ENCODE data around the gene ANO4. TPM values are rescaled to one million over a fixed set of nuclear protein-coding genes. Genes with fewer than 3 reads are reported as not detected.

ANO4 gene
- total RNA-seq, 4 donors from 2014 or later: 0.10 TPM; not detected in 3

DNA sequence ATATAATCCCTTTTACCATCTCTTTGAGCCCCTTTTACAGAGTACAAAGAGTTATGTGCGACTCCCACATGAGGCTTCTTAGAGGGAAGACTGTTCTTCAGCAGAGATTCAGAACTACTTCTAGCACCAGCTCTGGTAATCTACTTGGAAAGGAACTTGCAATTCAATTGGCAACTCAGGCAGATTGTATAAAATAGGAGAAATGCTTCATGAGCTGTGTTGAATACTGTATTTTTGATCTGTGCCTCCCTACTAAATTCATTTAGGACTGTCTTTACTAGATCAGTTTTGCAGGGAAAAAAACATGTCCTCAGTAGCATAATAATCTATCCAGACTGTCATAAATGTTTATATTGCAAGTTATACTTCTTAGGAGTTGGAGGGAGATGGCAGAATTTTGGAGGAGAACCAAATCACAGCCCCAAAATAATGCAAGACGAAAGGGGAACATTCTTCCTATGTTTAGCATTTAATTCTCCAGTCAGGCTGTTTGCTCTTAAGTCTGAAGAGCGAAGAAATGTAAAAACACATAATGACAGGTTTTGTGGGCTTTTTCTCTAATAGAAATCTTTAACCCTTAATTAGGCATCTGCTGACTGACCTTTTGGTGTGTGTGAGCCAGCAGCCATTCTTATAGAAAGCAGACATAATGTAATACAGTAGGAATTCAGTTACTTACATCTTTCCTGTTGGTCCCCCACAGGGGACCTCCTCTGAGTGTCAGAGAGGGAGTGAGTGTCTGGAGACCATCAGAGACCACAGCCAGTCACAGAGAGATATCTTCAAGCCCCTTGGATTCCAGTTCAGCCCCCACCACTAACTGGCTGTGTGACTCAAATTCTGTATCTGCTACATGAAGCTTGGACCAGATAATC, 3.9 kb downstream of the ANO4 start:
- intact Hi-C loops (cut with DNase I; ENCODE audit: low total_unique reads) (no loop called here), in situ Hi-C loops (cut with MboI; ENCODE audit: low sequenced_read_pairs in 4 of 4) (no loop called here)
- H3K4me3 ChIP-seq: no peak overlapping the region
- H3K4me1 ChIP-seq: no peaks in the 10 kb centered on the region
- TF ChIP-seq, protein P1, sequence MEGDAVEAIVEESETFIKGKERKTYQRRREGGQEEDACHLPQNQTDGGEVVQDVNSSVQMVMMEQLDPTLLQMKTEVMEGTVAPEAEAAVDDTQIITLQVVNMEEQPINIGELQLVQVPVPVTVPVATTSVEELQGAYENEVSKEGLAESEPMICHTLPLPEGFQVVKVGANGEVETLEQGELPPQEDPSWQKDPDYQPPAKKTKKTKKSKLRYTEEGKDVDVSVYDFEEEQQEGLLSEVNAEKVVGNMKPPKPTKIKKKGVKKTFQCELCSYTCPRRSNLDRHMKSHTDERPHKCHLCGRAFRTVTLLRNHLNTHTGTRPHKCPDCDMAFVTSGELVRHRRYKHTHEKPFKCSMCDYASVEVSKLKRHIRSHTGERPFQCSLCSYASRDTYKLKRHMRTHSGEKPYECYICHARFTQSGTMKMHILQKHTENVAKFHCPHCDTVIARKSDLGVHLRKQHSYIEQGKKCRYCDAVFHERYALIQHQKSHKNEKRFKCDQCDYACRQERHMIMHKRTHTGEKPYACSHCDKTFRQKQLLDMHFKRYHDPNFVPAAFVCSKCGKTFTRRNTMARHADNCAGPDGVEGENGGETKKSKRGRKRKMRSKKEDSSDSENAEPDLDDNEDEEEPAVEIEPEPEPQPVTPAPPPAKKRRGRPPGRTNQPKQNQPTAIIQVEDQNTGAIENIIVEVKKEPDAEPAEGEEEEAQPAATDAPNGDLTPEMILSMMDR (IDR thresholded peaks at IDR 0.05 in 4 of 5, conservative IDR thresholded peaks at IDR 0.05 in 1 of 5): no peak
- no peak for TF ChIP-seq POLR2A (IDR thresholded peaks at IDR 0.05)
- no peak for ATAC-seq
- H3K9me3 ChIP-seq: no peaks in the 10 kb centered on the region
- no peak overlapping the region for H3K27ac ChIP-seq
- H3K36me3 ChIP-seq: no peaks in the 10 kb centered on the region
- no peaks in the 10 kb centered on the region for H3K27me3 ChIP-seq
- DNase-seq: no peak

DNA sequence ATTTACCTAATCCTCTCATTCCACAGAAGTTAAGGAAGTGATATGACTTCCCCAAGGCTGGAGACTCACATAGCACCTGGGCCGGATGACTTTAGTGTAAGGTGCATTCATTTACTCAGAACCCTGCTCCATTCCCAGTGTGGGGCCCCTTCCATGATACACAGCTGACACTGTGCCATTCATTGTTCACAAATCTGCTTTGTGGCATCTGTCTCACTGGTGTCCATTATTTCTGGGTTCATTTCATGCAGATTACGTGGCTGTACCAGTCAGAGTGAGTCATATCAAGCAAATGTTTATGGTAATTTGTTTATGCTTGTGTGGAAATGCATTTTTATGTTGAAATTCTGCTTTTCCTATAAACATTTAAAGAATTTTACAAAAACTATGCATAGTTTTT, 5.2 kb downstream of the ANO4 start:
- DNase-seq (no peak), ATAC-seq (no peak)
- in situ Hi-C loops (cut with MboI; ENCODE audit: low sequenced_read_pairs in 4 of 4): no loop called here
- TF ChIP-seq POLR2A (IDR thresholded peaks at IDR 0.05): no peak
- TF ChIP-seq, protein P1 (IDR thresholded peaks at IDR 0.05 in 4 of 5, conservative IDR thresholded peaks at IDR 0.05 in 1 of 5): no peak
- H3K36me3 ChIP-seq: no peaks in the 10 kb centered on the region
- intact Hi-C loops (cut with DNase I; ENCODE audit: low total_unique reads): no loop called here
- no peaks in the 10 kb centered on the region for H3K4me1 ChIP-seq
- H3K27ac ChIP-seq: no peak overlapping the region
- no peaks in the 10 kb centered on the region for H3K27me3 ChIP-seq
- no peaks in the 10 kb centered on the region for H3K9me3 ChIP-seq
- no peak overlapping the region for H3K4me3 ChIP-seq

DNA sequence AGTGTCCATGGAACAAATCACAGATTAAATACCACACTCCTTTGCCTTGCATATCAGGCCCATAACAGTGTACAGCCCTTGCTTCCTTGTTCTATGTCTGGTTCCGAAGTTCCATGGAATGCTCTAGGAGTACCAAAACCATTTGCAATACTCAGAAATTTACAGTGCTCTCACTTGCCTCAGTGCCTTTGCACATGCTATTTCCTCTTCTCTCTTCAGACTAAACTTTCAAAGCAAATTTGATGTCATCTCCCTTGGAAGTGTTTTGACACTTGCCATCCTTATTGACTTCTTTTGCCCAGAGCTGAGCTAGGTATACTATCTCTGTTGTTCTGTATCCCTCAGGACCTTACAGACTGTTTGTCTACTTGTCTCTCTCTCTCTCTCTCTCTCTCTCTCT, 6.1 kb downstream of the ANO4 start:
- intact Hi-C loops (cut with DNase I; ENCODE audit: low total_unique reads) (no loop called here), in situ Hi-C loops (cut with MboI; ENCODE audit: low sequenced_read_pairs in 4 of 4) (no loop called here)
- H3K4me3 ChIP-seq: no peak overlapping the region
- no peaks in the 10 kb centered on the region for H3K36me3 ChIP-seq
- H3K27me3 ChIP-seq: no peaks in the 10 kb centered on the region
- H3K9me3 ChIP-seq: no peaks in the 10 kb centered on the region
- TF ChIP-seq, protein P1 (IDR thresholded peaks at IDR 0.05 in 4 of 5, conservative IDR thresholded peaks at IDR 0.05 in 1 of 5): no peak
- no peak for TF ChIP-seq POLR2A (IDR thresholded peaks at IDR 0.05)
- DNase-seq: no peak
- H3K27ac ChIP-seq: no peak overlapping the region
- no peaks in the 10 kb centered on the region for H3K4me1 ChIP-seq
- ATAC-seq: no peak

DNA sequence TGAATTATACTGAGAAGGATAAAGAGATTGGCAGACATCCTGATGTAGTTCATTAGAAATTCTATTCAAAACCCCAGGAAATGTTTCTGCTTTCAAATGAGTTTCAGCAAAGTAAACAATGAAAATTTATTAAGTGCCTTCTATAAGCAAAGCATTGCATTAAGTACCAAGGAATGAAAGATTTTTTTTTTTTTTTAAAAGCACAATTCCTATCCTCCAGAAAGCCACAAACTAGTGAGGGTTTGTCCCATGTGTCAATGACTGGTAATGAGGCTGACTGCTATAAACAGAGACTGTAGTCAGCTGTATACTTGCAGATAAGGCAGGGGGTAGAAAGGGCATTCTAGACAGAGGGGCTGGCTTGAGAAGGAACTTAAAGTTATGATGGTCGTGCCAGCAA, 6.7 kb downstream of the ANO4 start:
- Histone ChIP-seq H3K27me3 (no peaks in the 10 kb centered on the region), H3K36me3 (no peaks in the 10 kb centered on the region), H3K9me3 (no peaks in the 10 kb centered on the region), H3K4me1 (no peaks in the 10 kb centered on the region), H3K27ac (no peak overlapping the region), H3K4me3 (no peak overlapping the region)
- ATAC-seq: no peak
- in situ Hi-C loops (cut with MboI; ENCODE audit: low sequenced_read_pairs in 4 of 4) (no loop called here), intact Hi-C loops (cut with DNase I; ENCODE audit: low total_unique reads) (no loop called here)
- TF ChIP-seq, protein P1 (IDR thresholded peaks at IDR 0.05 in 4 of 5, conservative IDR thresholded peaks at IDR 0.05 in 1 of 5): no peak
- no peak for TF ChIP-seq POLR2A (IDR thresholded peaks at IDR 0.05)
- no peak for DNase-seq

All from gastrocnemius medialis (tissue), 4 donors.